Measurements from ENCODE around the gene TAF7L.
"Not testable (repeated sequence)": the region's sequence is repeated elsewhere in the genome, so short reads cannot be mapped to it uniquely, and the experiment has no call there.

The TAF7L gene

DNA sequence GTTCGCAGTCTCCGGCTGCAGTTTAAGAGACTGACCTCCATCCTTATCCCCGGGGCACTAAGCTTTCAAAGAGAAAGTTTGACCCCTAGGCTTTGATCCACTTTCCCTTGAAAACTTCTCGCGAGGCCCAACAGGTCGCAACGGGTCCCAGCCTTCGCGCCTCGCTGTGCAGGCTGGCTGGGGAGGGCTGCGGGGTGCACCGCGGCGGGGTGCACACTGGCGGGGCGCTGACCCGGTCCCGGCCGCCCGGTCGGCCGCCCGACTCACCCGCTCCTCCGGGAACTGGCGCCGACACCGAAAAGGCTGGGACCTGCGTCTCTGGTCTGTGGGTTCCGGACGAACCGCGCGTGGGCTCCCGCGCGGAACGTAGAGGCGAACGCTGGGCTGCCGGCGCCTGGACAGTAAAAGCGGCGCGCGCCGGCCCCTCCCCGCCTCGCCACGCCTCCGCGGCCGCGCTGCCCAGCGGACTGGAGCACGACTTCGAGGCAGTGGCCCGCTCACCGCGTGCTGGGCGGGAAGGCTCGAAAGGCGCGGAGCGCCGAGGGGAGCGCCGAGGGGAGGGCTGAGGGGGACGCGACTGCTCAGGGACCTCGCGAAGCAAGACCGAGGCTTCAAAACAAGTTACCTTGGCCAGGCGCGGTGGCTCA is at the start of gene TAF7L:
Gene TAF7L (minus strand): TSS at position 378 of the 647 bp plus-strand sequence. CDS start 3,791 bp downstream, outside the sequence.
- TF ChIP-seq JUND (IDR thresholded peaks at IDR 0.05; ENCODE audit: low read depth): no peak
- no peak for DNase-seq (ENCODE audit: low read depth in 1 of 2, low spot score in 1 of 2)
- in situ Hi-C loops (cut with HindIII; ENCODE audit: low pct_unique_long_range_greater_than_20kb, low sequenced_read_pairs): no loop called here

DNA sequence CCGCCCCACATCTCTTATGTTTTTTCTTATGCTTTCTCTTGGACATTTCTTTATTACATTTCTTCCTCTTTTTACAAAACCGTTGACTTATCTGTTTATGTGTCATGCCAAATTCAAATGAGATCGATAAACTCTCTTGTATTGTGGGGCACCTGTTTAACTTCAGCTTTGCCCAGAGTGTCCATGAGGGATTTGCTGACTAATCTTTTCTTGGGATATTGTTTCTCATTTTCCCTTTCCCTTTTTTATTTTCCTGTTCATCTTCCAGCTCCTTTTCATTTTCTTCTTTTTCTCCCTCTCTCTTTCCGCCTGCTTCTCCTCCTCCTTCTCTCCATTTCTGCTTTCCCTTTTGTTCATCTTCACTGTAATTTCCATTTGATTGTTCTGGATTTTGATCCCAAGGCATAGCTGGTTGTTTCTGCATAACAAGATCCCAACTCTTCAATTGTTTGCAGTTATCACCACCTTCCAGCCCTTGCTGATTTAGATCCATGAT is 46.7 kb upstream of the TAF7L start:
- in situ Hi-C loops (cut with HindIII; ENCODE audit: low pct_unique_long_range_greater_than_20kb, low sequenced_read_pairs): no loop called here
- no peak for TF ChIP-seq JUND (IDR thresholded peaks at IDR 0.05; ENCODE audit: low read depth)

DNA sequence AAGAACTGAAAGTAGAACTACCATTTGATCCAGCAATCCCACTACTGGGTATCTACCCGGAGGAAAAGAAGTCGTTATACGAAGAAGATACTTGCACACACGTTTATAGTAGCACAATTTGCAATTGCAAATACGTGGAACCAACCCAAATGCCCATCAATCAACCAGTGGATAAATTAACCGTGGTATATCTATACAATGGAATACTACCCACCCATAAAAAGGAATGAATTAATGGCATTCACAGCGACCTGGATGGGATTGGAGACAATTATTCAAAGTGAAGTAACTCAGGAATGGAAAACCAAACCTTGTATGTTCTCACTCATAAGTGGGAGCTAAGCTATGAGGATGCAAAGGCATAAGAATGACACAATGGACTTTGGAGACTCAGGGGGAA is 43.2 kb upstream of the TAF7L start:
- DNase-seq (ENCODE audit: low read depth in 1 of 2, low spot score in 1 of 2); in situ Hi-C loops (cut with HindIII; ENCODE audit: low pct_unique_long_range_greater_than_20kb, low sequenced_read_pairs): not testable (repeated sequence)

More for the DNA sequence above, 46.7 kb upstream of the TAF7L start:
- no peak for DNase-seq (ENCODE audit: low read depth in 1 of 2, low spot score in 1 of 2)

GRCh38 chrX:101326600-101326999 is 35.5 kb upstream of the TAF7L start:
- DNase-seq (ENCODE audit: low read depth in 1 of 2, low spot score in 1 of 2); in situ Hi-C loops (cut with HindIII; ENCODE audit: low pct_unique_long_range_greater_than_20kb, low sequenced_read_pairs): not testable (repeated sequence)

DNA sequence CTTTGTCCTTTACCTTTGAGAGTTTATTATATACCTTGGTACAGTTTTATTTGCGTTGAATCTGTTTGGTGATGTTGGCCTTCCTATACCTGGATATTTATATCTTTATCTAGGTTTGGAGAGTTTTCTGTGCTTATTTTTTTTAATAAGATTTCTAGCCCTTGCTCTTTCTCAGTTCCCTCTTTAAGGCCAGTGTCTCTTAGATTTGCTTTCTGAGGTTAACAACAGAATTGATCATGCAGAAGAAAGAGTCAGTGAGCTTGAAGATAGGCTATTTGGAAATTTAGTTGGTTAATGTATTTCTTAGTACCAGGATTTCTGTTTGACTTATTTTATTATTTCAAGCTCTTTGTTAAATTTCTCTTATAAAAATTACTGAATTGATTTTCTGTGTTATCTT is 12.7 kb upstream of the TAF7L start:
- no peak for DNase-seq (ENCODE audit: low read depth in 1 of 2, low spot score in 1 of 2)
- in situ Hi-C loops (cut with HindIII; ENCODE audit: low pct_unique_long_range_greater_than_20kb, low sequenced_read_pairs): no loop called here
- no peak for TF ChIP-seq JUND (IDR thresholded peaks at IDR 0.05; ENCODE audit: low read depth)

GRCh38 chrX:101295603-101296002 is 4.5 kb upstream of the TAF7L start:
- DNase-seq (ENCODE audit: low read depth in 1 of 2, low spot score in 1 of 2); in situ Hi-C loops (cut with HindIII; ENCODE audit: low pct_unique_long_range_greater_than_20kb, low sequenced_read_pairs): not testable (repeated sequence)

DNA sequence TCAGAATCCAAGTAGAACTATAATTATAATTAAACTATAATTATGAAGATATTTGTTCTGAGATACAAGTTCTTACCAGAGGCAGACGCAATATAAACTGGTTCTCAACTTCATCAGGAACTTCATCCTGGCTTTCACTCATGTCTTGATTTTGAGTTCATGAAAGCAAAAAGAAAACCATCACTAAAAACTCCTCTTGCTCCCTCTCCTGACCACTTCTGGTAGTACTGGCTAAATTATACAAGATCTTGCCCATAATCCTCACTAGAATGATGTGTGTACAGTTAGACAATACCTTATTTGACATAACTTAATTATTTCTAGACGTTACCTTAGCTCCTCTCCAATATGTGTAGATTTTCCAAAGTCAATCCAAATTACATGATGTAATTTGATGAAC is 3.7 kb downstream of the TAF7L start:
- DNase-seq (ENCODE audit: low read depth in 1 of 2, low spot score in 1 of 2): peak; percentile 11 to 52
- in situ Hi-C loops (cut with HindIII; ENCODE audit: low pct_unique_long_range_greater_than_20kb, low sequenced_read_pairs): no loop called here
- no peak for TF ChIP-seq JUND (IDR thresholded peaks at IDR 0.05; ENCODE audit: low read depth)

DNA sequence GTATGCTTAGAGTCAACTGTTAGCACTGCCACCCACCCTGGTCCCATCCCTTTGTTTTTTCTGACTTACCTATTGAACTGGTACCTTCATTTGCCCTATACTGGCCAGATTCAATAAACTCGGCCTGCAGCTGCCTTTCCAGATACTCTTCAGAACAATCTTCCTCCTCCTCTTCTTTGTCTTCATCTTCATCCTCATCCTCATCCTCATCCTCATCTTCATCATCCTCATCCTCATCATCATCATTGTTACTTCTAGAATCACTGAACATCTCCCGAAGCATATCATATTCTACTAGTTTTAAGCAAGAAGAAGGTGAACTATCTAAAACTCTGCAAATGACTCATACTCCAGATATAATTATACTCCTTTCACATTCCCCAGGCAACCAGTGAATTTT is 14.9 kb downstream of the TAF7L start:
- TF ChIP-seq JUND (IDR thresholded peaks at IDR 0.05; ENCODE audit: low read depth): no peak
- DNase-seq (ENCODE audit: low read depth in 1 of 2, low spot score in 1 of 2): no peak
- in situ Hi-C loops (cut with HindIII; ENCODE audit: low pct_unique_long_range_greater_than_20kb, low sequenced_read_pairs): no loop called here

- DNase-seq (ENCODE audit: low read depth in 1 of 2, low spot score in 1 of 2): no peak
- in situ Hi-C loops (cut with HindIII; ENCODE audit: low pct_unique_long_range_greater_than_20kb, low sequenced_read_pairs): no loop called here
- no peak for TF ChIP-seq JUND (IDR thresholded peaks at IDR 0.05; ENCODE audit: low read depth)
Observed at GRCh38 chrX:101274198-101274597, 16.9 kb downstream of the TAF7L start.

GRCh38 chrX:101265869-101266428 is 25.2 kb downstream of the TAF7L start:
- in situ Hi-C loops (cut with HindIII; ENCODE audit: low pct_unique_long_range_greater_than_20kb, low sequenced_read_pairs): no loop called here
- DNase-seq (ENCODE audit: low read depth in 1 of 2, low spot score in 1 of 2): no peak
- TF ChIP-seq JUND (IDR thresholded peaks at IDR 0.05; ENCODE audit: low read depth): no peak

- in situ Hi-C loops (cut with HindIII; ENCODE audit: low pct_unique_long_range_greater_than_20kb, low sequenced_read_pairs): no loop called here
- DNase-seq (ENCODE audit: low read depth in 1 of 2, low spot score in 1 of 2): no peak
- TF ChIP-seq JUND (IDR thresholded peaks at IDR 0.05; ENCODE audit: low read depth): no peak
Observed at GRCh38 chrX:101263766-101264165, 27.4 kb downstream of the TAF7L start.

- TF ChIP-seq JUND (IDR thresholded peaks at IDR 0.05; ENCODE audit: low read depth): no peak
- DNase-seq (ENCODE audit: low read depth in 1 of 2, low spot score in 1 of 2): no peak
- in situ Hi-C loops (cut with HindIII; ENCODE audit: low pct_unique_long_range_greater_than_20kb, low sequenced_read_pairs): no loop called here
Observed at GRCh38 chrX:101262590-101262989, 28.5 kb downstream of the TAF7L start.

- in situ Hi-C loops (cut with HindIII; ENCODE audit: low pct_unique_long_range_greater_than_20kb, low sequenced_read_pairs): no loop called here
- DNase-seq (ENCODE audit: low read depth in 1 of 2, low spot score in 1 of 2): peak; percentile 13 to 48
Observed at GRCh38 chrX:101260435-101260834, 30.7 kb downstream of the TAF7L start.

GRCh38 chrX:101258259-101258581 is 32.9 kb downstream of the TAF7L start:
- no peak for TF ChIP-seq JUND (IDR thresholded peaks at IDR 0.05; ENCODE audit: low read depth)
- in situ Hi-C loops (cut with HindIII; ENCODE audit: low pct_unique_long_range_greater_than_20kb, low sequenced_read_pairs): no loop called here

More at GRCh38 chrX:101260435-101260834, 30.7 kb downstream of the TAF7L start:
- no peak for TF ChIP-seq JUND (IDR thresholded peaks at IDR 0.05; ENCODE audit: low read depth)

More at GRCh38 chrX:101258259-101258581, 32.9 kb downstream of the TAF7L start:
- no peak for DNase-seq (ENCODE audit: low read depth in 1 of 2, low spot score in 1 of 2)

Data from T47D (cell line).